HepG2 (cell line): ENCODE data around the gene LYPD6B. TPM values are rescaled to one million over a fixed set of nuclear protein-coding genes. Genes with fewer than 3 reads are reported as not detected.

Source experiments
- ATAC-seq: fragments of 200-7000 bp; cut with Tn5 transposase; 3 replicates; pipeline ENCODE4 v1.9.1; 2020; ENCODE audit warnings: mild to moderate bottlenecking, moderate library complexity
- BruUV-seq: library from RNA; stranded (reverse); fragments of 400-500 nt; replicated peaks from 2 replicates; lab custom pipeline; 2021; lab: Mats Ljungman, UMichigan
- CTCF ChIA-PET: fragments of 300-600 bp; formaldehyde crosslinking; extraction: SDS; loops from one replicate; lab custom pipeline; 2021; ENCODE audit warnings: low total read pairs, inconsistent platforms, low intra/inter-chr PET ratio; lab: Yijun Ruan, JAX
- POLR2A ChIA-PET: fragments of 350-600 bp; sonication (Branson Sonifier 250); formaldehyde crosslinking; loops from one replicate; lab custom pipeline; 2020; ENCODE audit warnings: antibody characterized with exemption, inconsistent platforms; lab: Yijun Ruan, JAX
- DNase-seq: peaks from one replicate; pipeline ENCODE4 v3.0.0-alpha.2; 2015; ENCODE audit warnings: low spot score
- FAIRE-seq: peaks from 3 replicates; lab custom pipeline; 2011; peaks lifted over from hg19 to GRCh38; lab: Jason Lieb, UNC
- H2AFZ ChIP-seq: one replicate; pipeline ENCODE4 v1.6.1; 2011; ENCODE audit warnings: low read length, inconsistent platforms
- H3K27ac ChIP-seq: fragments of 300-600 bp; 3 replicates; pipeline ENCODE4 v1.8.0; 2011; ENCODE audit warnings: mixed run types, mild to moderate bottlenecking, mixed read lengths, low read length, inconsistent platforms; ENCODE audit not compliant: insufficient read depth; ENCODE audit errors: extremely low read length
- H3K27me3 ChIP-seq, 2 experiments: fragments of 200-600 bp in 1 of 2; 2 replicates in 1 of 2; 3 replicates in 1 of 2; pipeline versions ENCODE4 v1.6.0 to v1.8.0; 2011; ENCODE audit warnings: low read length in 2 of 2, mild to moderate bottlenecking in 2 of 2, moderate library complexity in 2 of 2, inconsistent platforms in 1 of 2; ENCODE audit not compliant: insufficient read depth in 2 of 2, control insufficient read depth in 1 of 2
- H3K36me3 ChIP-seq, 2 experiments: fragments of 200-600 bp in 1 of 2; replicated peaks in 1 of 2; 2 replicates in 1 of 2; 3 replicates in 1 of 2; pipeline versions ENCODE4 v1.5.1 to v1.8.0; 2011; ENCODE audit warnings: low read length in 2 of 2, inconsistent platforms in 1 of 2; ENCODE audit not compliant: insufficient read depth in 2 of 2, control insufficient read depth in 1 of 2
- H3K4me1 ChIP-seq: 2 replicates; pipeline ENCODE4 v1.5.1; 2012; ENCODE audit warnings: low read length, inconsistent platforms; ENCODE audit not compliant: insufficient read depth
- H3K4me2 ChIP-seq: 2 replicates; pipeline ENCODE4 v1.6.0; 2011; ENCODE audit warnings: low read depth, low read length, inconsistent platforms
- H3K4me3 ChIP-seq, 3 experiments: fragments of 200-600 bp in 1 of 3; sonication (generic), shearing (Covaris generic) in 1 of 3; replicated peaks in 1 of 3; 2 replicates each; pipeline ENCODE4 v1.5.1; 2011 to 2016; ENCODE audit warnings: low read length in 3 of 3, inconsistent platforms in 2 of 3, low read depth in 2 of 3, mild to moderate bottlenecking in 2 of 3, control low read depth in 1 of 3, mixed read lengths in 1 of 3; ENCODE audit not compliant: insufficient read depth in 1 of 3
- H3K79me2 ChIP-seq: one replicate; pipeline ENCODE4 v1.6.1; 2011; ENCODE audit warnings: low read length, inconsistent platforms; ENCODE audit not compliant: insufficient read depth
- H3K9ac ChIP-seq: 2 replicates; pipeline ENCODE4 v1.6.0; 2011; ENCODE audit warnings: mild to moderate bottlenecking, low read depth, low read length, inconsistent platforms; ENCODE audit not compliant: insufficient read depth
- H3K9me3 ChIP-seq: 2 replicates; pipeline ENCODE4 v1.5.1; 2012; ENCODE audit warnings: mild to moderate bottlenecking, low read length
- H4K20me1 ChIP-seq: 2 replicates; pipeline ENCODE4 v1.6.0; 2011; ENCODE audit warnings: inconsistent platforms, mild to moderate bottlenecking, low read length, moderate library complexity; ENCODE audit not compliant: insufficient read depth
- ATF4 ChIP-seq, 2 experiments: fragments of 450-650 bp in 1 of 2; sonication (generic) in 1 of 2; formaldehyde crosslinking; IDR thresholded peaks; 2 replicates each; pipeline versions ENCODE4 v1.5.0 to v1.8.0; 2020 to 2022; ENCODE audit warnings: mild to moderate bottlenecking in 1 of 2, missing genetic modification reagents in 1 of 2
- ATF7-NPFF ChIP-seq: sonication (generic); formaldehyde crosslinking; IDR thresholded peaks from 2 replicates; pipeline ENCODE4 v1.8.1; 2023; ENCODE audit warnings: mild to moderate bottlenecking, low read depth, missing genetic modification reagents, moderate library complexity
- EZH2 ChIP-seq: conservative IDR thresholded peaks from 2 replicates; pipeline ENCODE4 v1.6.1; 2012; ENCODE audit warnings: mild to moderate bottlenecking, low read depth, low read length, moderate library complexity
- GPN1 ChIP-seq: sonication (generic); formaldehyde crosslinking; IDR thresholded peaks from 2 replicates; pipeline ENCODE4 v1.5.1; 2020; ENCODE audit warnings: missing genetic modification reagents, borderline replicate concordance
- MAFK ChIP-seq, 2 experiments: IDR thresholded peaks in 1 of 2; conservative IDR thresholded peaks in 1 of 2; 2 replicates each; pipeline ENCODE4 v1.6.1; 2011; ENCODE audit warnings: improper control_type of control experiment in 2 of 2, low read length in 2 of 2
- MEIS1 ChIP-seq: sonication (generic); formaldehyde crosslinking; IDR thresholded peaks from 2 replicates; pipeline ENCODE4 v1.9.0; 2021; ENCODE audit warnings: mild to moderate bottlenecking, missing genetic modification reagents, moderate library complexity, borderline replicate concordance
- MIXL1 ChIP-seq: IDR thresholded peaks from 2 replicates; pipeline ENCODE4 v1.6.1; 2016
- MLLT10 ChIP-seq: sonication (generic); formaldehyde crosslinking; IDR thresholded peaks from 2 replicates; pipeline ENCODE4 v1.4.0; 2020; ENCODE audit warnings: missing genetic modification reagents
- NFRKB ChIP-seq: fragments of 450-650 bp; IDR thresholded peaks from 2 replicates; pipeline ENCODE4 v1.6.1; 2017
- PCBP2 ChIP-seq: fragments of 200-400 bp; formaldehyde crosslinking; optimal IDR thresholded peaks from 2 replicates; pipeline ENCODE3; 2018; ENCODE audit warnings: low read length, low read depth; ENCODE audit not compliant: poor library complexity, severe bottlenecking
- POLR2AphosphoS5 ChIP-seq: IDR thresholded peaks from 2 replicates; pipeline ENCODE4 v1.6.1; 2012; ENCODE audit warnings: low read depth, low read length
- SIN3B ChIP-seq: fragments of 150-350 bp; IDR thresholded peaks from 2 replicates; pipeline ENCODE4 v1.6.1; 2014; ENCODE audit warnings: low read length
- THAP11 ChIP-seq: IDR thresholded peaks from 2 replicates; pipeline ENCODE4 v1.6.1; 2016; ENCODE audit warnings: missing biosample characterization, missing genetic modification reagents
- ZC3H13 ChIP-seq: sonication (generic); formaldehyde crosslinking; IDR thresholded peaks from 2 replicates; pipeline ENCODE4 v1.8.1; 2023; ENCODE audit warnings: mild to moderate bottlenecking, missing genetic modification reagents, moderate library complexity
- ZNF205 ChIP-seq: IDR thresholded peaks from 2 replicates; pipeline ENCODE4 v1.6.1; 2018; ENCODE audit warnings: missing biosample characterization, missing genetic modification reagents
- ZNF33B ChIP-seq: sonication (generic); formaldehyde crosslinking; IDR thresholded peaks from 2 replicates; pipeline ENCODE4 v1.5.1; 2020; ENCODE audit warnings: mild to moderate bottlenecking, missing genetic modification reagents
- ZNF558 ChIP-seq: sonication (generic); formaldehyde crosslinking; IDR thresholded peaks from 2 replicates; pipeline ENCODE4 v1.9.0; 2022; ENCODE audit warnings: mild to moderate bottlenecking, missing genetic modification reagents, borderline replicate concordance
- ZNF574 ChIP-seq: sonication (generic); formaldehyde crosslinking; IDR thresholded peaks from 2 replicates; pipeline ENCODE4 v1.4.0; 2020; ENCODE audit warnings: missing genetic modification reagents
- ZNF598 ChIP-seq: sonication (generic); formaldehyde crosslinking; IDR thresholded peaks from 2 replicates; pipeline ENCODE4 v1.5.1; 2020; ENCODE audit warnings: mild to moderate bottlenecking, missing genetic modification reagents, borderline replicate concordance
- ZNF605 ChIP-seq: sonication (generic); formaldehyde crosslinking; IDR thresholded peaks from 2 replicates; pipeline ENCODE4 v1.8.0; 2022; ENCODE audit warnings: mild to moderate bottlenecking, missing genetic modification reagents
- ZNF777 ChIP-seq: sonication (generic); formaldehyde crosslinking; IDR thresholded peaks from 2 replicates; pipeline ENCODE4 v1.4.0; 2020; ENCODE audit warnings: missing genetic modification reagents
- ZUFSP ChIP-seq: sonication (generic); formaldehyde crosslinking; IDR thresholded peaks from 2 replicates; pipeline ENCODE4 v1.9.0; 2021; ENCODE audit warnings: missing genetic modification reagents, mild to moderate bottlenecking, borderline replicate concordance
- WGBS: methylation state at CpG from one replicate; pipeline ENCODE4 v1.1.6; 2017; ENCODE audit warnings: low lambda C conversion rate; 5-methylcytosine and 5-hydroxymethylcytosine counted together
- in situ Hi-C: cut with HindIII; loops from 2 replicates; pipeline ENCODE4 v1.10.0; 2017; ENCODE audit warnings: low pct_unique_long_range_greater_than_20kb; ENCODE audit not compliant: extremely low pct_ligation_motif_present
- intact Hi-C: fragments of 100-400 bp; cut with micrococcal nuclease; formaldehyde crosslinking; loops from one replicate; pipeline ENCODE4 v1.10.0; 2022; ENCODE audit not compliant: unreplicated experiment
- polyA plus RNA-seq, 8 experiments: library from polyadenylated mRNA; depleted of rRNA in 3 of 8; stranded (reverse) in 7 of 8; unstranded in 1 of 8; fragments of >200 nt; fragmentation: Illumina TruSeq in 4 of 8; extraction: Trizol in 4 of 8; gene quantifications; 2 replicates each; pipeline versions ENCODE4 v1.2.1 to v1.2.3, GENCODE V29; 2011 to 2016; ENCODE audit warnings: low read depth in 4 of 8, missing spikeins in 1 of 8, mixed read lengths in 1 of 8; ENCODE audit not compliant: insufficient read depth in 1 of 8
- total RNA-seq, 5 experiments: library from RNA; depleted of rRNA; stranded (reverse); fragments of >200 nt; fragmentation: Illumina TruSeq; extraction: Trizol; gene quantifications; 2 replicates each; pipeline ENCODE4 v1.2.3, GENCODE V29; 2016; ENCODE audit warnings: low read depth in 1 of 5

Gene LYPD6B
- total and polyA plus RNA-seq, 2 of the 13 experiments (the other 11 are each of a cell fraction or from before 2014, with no cell fraction given) = not detected

- TF ChIP-seq ZUFSP (CRISPR knock-in tag) = no peak
- no peak for TF ChIP-seq ZNF558
- TF ChIP-seq MAFK (conservative IDR thresholded peaks at IDR 0.05 in 1 of 2, IDR thresholded peaks at IDR 0.05 in 1 of 2; ENCODE audit: low read length in 2 of 2) = no peak
- no peak for TF ChIP-seq ZNF574 (CRISPR knock-in tag)
- no peak for TF ChIP-seq MLLT10
- no peak for TF ChIP-seq THAP11
- no peak for TF ChIP-seq ZNF777
- no peak for TF ChIP-seq ATF7-NPFF
Observed at GRCh38 chr2:149129433-149129832, 90.9 kb downstream of the LYPD6B start (continued).

- no peak overlapping the region for H3K27ac ChIP-seq
- H4K20me1 ChIP-seq = no peaks in the 10 kb centered on the region
- DNase-seq (no peak), ATAC-seq (no peak), FAIRE-seq (no peak)
- no peak overlapping the region for H3K4me3 ChIP-seq
- ChIA-PET POLR2A (no interaction called here), CTCF (no interaction called here)
- H3K4me1 ChIP-seq = no peaks in the 10 kb centered on the region
- 0 out of 5 replicates have a peak, but pooled peaks cover 0 to 3% of the 10 kb centered on the region in 2 experiments for H3K27me3 ChIP-seq
- no TSS peak for BruUV-seq
- H3K9me3 ChIP-seq = no peaks in the 10 kb centered on the region
- H3K79me2 ChIP-seq = no peaks in the 10 kb centered on the region
- 4% methylated on average over 3 of the region's 3 CpGs for WGBS
- H3K9ac ChIP-seq = no peak overlapping the region
- H3K36me3 ChIP-seq = no peaks in the 10 kb centered on the region
- in situ Hi-C loops = no loop called here
- H2AFZ ChIP-seq = no peak overlapping the region
- intact Hi-C loops = no loop called here
- no peak overlapping the region for H3K4me2 ChIP-seq
- TF ChIP-seq PCBP2 (no peak), ZC3H13 (CRISPR knock-in tag) (no peak), ATF4 (CRISPR knock-in tag; IDR thresholded peaks at IDR 0.05) (no peak), MEIS1 (CRISPR knock-in tag) (no peak), ZNF205 (CRISPR knock-in tag) (no peak), ZNF33B (no peak), POLR2AphosphoS5 (no peak), GPN1 (no peak), EZH2 (no peak), NFRKB (no peak), ZNF598 (CRISPR knock-in tag) (no peak), MIXL1 (CRISPR knock-in tag) (no peak), SIN3B (no peak), ZNF605 (CRISPR knock-in tag) (no peak)
Observed at GRCh38 chr2:149132339-149132738, 93.8 kb downstream of the LYPD6B start.
